Tongue (tissue), 2 donors: ENCODE results near the gene TMEM229B. TPM values are rescaled to one million over a fixed set of nuclear protein-coding genes. Genes with fewer than 3 reads are reported as not detected.
A peak's percentile ranks its signal among the peaks of the same experiment; 100 is the strongest.

Experiments
- DNase-seq: peaks from one replicate; pipeline ENCODE4 v3.0.0-alpha.2; 2015
- total RNA-seq: library from RNA; depleted of rRNA; stranded (reverse); fragments of >200 nt; gene quantifications from one replicate; pipeline ENCODE4 v1.2.3, GENCODE V29; 2014

The TMEM229B gene
- total RNA-seq, 1 donor from 2014 or later = 1.6 TPM

- peak; percentile 37 for DNase-seq
Observed at GRCh38 chr14:67514650-67515385, 26.3 kb upstream of the TMEM229B start.

- DNase-seq = no peak
Observed at GRCh38 chr14:67514203-67514607, 25.7 kb upstream of the TMEM229B start.

GRCh38 chr14:67513631-67514108 is 25.1 kb upstream of the TMEM229B start:
- no peak for DNase-seq

- DNase-seq = no peak
Observed at GRCh38 chr14:67512463-67513310, 24.2 kb upstream of the TMEM229B start.

GRCh38 chr14:67510836-67511235 is 22.3 kb upstream of the TMEM229B start:
- DNase-seq = no peak

- DNase-seq = no peak
Observed at GRCh38 chr14:67510121-67510520, 21.6 kb upstream of the TMEM229B start.

GRCh38 chr14:67508956-67509355 is 20.4 kb upstream of the TMEM229B start:
- no peak for DNase-seq

GRCh38 chr14:67505254-67505653 is 16.7 kb upstream of the TMEM229B start:
- DNase-seq = no peak

- DNase-seq = no peak
Observed at GRCh38 chr14:67503331-67503730, 14.8 kb upstream of the TMEM229B start.

GRCh38 chr14:67502867-67503266 is 14.3 kb upstream of the TMEM229B start:
- no peak for DNase-seq

GRCh38 chr14:67501670-67502069 is 13.1 kb upstream of the TMEM229B start:
- DNase-seq = no peak

- no peak for DNase-seq
Observed at GRCh38 chr14:67500981-67501380, 12.5 kb upstream of the TMEM229B start.

GRCh38 chr14:67497716-67498115 is 9.2 kb upstream of the TMEM229B start:
- DNase-seq = no peak

GRCh38 chr14:67497216-67497615 is 8.7 kb upstream of the TMEM229B start:
- DNase-seq = no peak

GRCh38 chr14:67495827-67496226 is 7.3 kb upstream of the TMEM229B start:
- no peak for DNase-seq

- DNase-seq = no peak
Observed at GRCh38 chr14:67493092-67493717, 4.7 kb upstream of the TMEM229B start.

GRCh38 chr14:67492538-67492937 is 4.0 kb upstream of the TMEM229B start:
- DNase-seq = no peak

GRCh38 chr14:67491741-67492507 is 3.4 kb upstream of the TMEM229B start:
- DNase-seq = peak; percentile 73

GRCh38 chr14:67491285-67491684 is 2.8 kb upstream of the TMEM229B start:
- DNase-seq = no peak

GRCh38 chr14:67490196-67490595 is 1.7 kb upstream of the TMEM229B start:
- DNase-seq = no peak

- DNase-seq = peak; percentile 12
Observed at GRCh38 chr14:67487332-67487731, 1.2 kb downstream of the TMEM229B start.

- DNase-seq = no peak
Observed at GRCh38 chr14:67486890-67487289, 1.6 kb downstream of the TMEM229B start.
